HG03060 (cell line): ENCODE results near the gene PORCN.
"Not testable (repeated sequence)": the region's sequence is repeated elsewhere in the genome, so short reads cannot be mapped to it uniquely, and the experiment has no call there.

Experiments
- ATAC-seq: cut with Tn5 transposase; IDR thresholded peaks from one replicate; pipeline ENCODE4 v1.9.1; 2021; ENCODE audit warnings: low read depth, moderate number of reproducible peaks; ENCODE audit not compliant: unreplicated experiment

The PORCN gene

DNA sequence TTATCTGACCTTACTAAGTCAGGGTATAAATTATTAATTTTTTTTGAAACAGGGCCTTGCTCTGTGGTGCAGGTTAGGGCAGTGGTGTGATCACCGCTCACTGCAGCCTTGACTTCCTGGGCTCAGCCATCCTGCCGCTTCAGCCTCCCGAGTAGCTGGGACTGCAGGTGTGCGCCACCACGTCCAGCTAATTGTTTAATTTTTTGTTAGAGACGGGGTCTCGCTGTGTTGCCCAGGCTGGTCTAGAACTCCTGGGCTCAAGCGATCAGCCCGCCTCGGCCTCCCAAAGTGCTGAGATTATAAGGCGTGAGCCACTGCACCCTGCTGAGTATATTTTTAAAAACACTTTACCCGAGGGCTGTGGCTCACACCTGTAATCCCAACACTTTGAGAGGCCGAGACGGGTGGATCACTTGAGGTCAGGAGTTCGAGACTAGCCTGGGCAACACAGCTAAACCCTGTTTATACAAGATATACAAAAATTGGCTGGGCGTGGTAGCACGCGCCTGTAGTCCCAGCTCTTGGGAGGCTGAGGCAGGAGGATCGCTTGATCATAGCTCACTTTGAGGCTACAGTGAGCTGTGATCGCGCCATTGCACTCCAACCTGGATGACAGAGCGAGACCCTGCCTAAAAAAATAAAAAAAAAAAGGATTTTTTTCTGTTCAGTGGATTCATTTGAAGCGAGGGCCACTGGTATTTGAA lies 30.0 kb downstream of the PORCN start:
- ATAC-seq = no peak

DNA sequence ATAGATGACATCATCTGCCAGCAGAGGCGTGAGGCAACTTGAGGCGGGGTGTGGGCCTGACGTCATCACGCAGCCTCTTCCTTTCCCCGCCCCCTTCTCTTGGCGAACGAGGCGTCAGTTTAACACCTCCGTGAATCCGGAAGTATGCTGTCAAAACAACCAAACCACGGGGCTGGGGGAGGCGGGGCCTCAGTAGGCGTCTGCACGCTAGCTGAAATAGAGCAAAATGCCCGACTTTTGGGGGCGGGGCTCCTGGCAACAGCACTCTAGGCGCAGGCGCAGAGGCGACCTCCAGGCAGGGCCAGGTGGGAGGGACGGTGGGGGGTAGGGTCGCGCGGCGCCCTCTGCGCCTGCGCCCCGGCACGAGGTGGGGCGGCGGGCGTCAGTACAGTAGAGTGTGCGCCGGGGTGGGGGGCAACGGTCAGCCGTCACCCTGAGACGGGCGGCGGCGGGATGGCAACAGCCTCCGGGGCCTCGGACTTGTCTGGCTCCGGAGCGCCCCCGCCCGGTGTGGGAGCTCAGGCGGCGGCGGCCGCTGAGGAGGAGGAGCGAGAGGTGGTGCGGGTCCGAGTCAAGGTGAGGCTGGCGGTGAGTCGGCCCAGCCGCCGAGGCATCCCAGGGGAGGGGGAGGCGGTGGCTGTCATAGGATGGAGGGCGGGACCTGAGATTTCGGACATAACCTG lies 30.7 kb downstream of the PORCN start, which contains the start of gene TBC1D25:
TSS of gene TBC1D25 (plus strand) at position 370 of the 683 bp plus-strand sequence. CDS start at position 454, 84 bp downstream.
- no peak for ATAC-seq

DNA sequence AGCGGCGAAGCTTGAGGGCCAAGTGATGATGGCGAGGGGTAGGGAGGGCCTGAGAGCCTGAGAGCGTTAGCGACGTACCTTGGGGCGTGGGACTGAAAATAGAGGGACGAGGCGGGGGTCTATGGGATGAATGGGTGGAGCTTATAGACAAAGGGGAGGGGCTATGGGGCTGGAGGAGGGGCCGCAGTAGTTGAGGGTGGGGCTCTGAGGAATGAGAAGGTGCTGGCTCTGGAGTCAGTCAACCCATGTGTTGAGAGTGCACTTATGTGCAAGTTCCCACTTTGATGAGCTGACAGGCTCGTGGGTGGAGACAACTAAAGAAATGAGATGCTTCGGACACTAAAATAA lies 31.2 kb downstream of the PORCN start:
- ATAC-seq = no peak

DNA sequence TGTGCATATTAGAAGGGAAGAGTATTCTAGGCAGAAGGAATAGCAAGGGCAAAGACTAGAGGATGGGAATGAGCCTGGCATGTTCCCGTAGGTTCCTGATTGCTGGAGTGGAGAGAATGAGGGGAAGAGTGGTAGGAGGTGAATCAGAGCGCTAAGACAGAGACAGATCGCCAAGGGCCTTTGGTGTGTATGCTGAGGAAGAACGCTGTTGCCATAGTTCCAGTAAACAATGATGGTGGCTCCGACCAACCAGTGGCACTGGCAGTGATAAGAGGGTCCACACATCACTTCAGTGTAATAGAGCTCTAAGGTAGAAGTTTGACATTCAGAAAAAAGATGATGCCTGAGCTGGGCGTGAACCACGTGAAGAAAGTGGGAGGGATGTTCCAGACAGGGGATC lies 31.7 kb downstream of the PORCN start:
- ATAC-seq = no peak

DNA sequence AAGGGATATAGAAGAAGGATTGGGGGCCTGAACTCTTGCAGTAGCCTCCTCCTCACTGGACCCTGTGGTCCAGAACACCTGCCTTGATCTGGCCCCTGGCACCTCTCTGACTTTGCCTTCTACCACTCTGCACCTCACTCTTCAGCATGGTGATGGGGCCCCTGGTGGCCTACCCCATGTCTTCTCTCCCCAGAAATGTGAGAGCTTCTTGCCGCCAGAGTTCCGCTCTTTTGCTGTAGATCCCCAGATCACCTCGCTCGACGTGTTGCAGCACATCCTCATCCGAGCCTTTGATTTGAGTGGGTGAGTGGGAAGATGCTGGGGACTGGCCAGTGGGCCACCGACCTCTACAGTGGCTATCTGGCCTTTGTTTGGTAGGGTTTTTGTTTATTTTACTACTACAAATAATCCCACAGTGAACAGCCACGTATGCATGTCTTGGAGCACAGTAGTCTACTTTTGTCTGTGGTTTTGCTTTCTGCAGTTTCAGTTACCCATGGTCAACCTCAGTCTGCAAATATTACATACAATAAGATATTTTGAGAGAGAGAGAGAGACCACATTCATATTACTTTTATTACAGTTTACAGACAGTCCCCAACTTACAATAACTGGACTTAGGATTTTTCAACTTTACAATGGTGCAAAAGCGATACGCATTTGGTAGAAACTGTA lies 32.5 kb downstream of the PORCN start:
- ATAC-seq = no peak

DNA sequence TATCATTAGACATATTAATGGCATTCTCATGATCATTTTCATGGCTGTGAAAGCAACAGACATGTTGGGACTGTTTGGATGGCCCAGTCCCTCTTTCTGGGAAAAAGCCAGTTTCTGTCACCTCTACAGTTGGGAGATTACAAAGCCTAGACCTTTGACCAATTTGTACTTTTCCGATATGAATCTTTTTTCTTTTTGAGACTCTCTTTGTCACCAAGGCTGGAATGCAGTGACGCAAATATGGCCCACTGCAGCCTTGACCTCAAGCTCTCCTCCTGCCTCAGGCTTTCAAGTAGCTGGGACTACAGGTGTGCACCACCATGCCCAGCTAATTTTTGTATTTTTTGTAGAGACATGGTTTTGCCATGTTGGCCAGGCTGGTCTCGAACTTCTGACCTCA lies 40.1 kb downstream of the PORCN start:
- ATAC-seq = no peak

DNA sequence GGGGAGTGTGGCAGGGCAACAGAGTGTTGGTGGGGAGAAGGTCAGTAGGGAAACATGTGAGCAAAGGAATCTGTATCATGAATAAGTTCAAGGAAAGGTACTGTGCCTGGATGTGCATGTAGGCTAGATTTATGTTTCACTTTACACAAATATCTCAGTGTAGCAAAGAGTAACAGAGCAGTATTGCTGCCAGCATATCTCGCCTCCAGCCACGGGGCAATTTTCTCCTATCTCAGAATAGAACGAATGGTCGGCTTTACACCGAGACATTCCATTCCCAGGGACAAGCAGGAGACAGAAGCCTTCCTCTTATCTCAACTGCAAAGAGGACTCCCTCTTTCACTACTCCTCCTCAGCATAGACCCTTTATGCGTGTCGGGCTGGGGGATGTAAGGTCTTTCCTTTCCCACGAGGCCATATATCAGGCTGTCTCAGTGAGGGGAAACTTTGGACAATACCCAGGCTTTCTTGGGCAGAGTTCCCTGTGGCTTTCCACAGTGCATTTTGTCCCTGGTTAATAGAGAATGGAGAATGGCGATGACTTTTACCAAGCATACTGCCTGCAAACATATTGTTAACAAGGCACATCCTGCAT lies 47.0 kb downstream of the PORCN start:
- ATAC-seq = not testable (repeated sequence)

DNA sequence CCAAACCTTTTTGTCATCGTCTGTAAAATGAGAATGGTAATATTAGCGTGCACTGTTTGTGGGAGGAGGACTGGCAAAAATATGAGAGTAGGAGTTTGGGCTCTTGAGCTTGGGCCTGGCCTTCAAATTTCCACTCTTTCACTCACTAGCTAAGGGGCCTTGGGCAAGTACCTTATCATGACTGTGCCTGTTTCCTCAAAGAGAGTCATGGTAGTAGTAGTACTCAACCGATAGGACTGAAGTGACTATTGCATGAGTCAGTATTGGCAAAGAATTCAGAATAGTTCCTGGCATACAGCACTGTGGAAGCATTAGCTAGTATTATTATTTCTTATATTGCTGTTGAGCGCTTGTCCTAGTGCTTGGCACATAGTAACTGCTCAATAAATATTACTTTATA lies 49.5 kb downstream of the PORCN start:
- ATAC-seq = no peak

DNA sequence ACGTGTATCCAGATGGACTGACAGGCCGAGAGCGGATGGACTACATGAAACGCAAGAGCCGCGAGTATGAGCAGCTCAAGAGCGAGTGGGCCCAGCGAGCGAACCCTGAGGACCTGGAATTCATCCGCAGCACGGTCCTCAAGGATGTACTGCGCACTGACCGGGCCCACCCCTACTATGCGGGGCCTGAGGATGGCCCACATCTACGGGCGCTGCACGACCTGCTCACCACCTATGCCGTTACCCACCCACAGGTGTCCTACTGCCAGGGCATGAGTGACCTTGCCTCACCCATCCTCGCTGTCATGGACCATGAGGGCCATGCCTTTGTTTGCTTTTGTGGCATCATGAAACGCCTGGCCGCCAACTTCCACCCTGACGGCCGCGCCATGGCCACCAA lies 50.8 kb downstream of the PORCN start:
- ATAC-seq = no peak

DNA sequence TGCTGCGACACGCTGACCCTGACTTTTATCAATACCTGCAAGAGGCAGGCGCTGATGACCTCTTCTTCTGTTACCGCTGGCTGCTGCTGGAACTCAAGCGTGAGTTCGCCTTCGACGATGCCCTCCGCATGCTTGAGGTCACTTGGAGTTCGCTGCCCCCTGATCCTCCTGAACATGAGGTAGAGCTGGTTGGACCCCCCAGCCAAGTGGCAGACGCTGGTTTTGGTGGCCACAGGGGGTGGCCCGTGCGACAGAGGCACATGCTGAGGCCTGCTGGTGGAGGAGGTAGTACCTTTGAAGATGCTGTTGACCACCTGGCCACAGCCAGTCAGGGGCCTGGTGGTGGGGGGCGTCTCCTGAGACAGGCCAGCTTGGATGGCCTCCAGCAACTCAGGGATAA lies 51.3 kb downstream of the PORCN start:
- ATAC-seq = no peak

DNA sequence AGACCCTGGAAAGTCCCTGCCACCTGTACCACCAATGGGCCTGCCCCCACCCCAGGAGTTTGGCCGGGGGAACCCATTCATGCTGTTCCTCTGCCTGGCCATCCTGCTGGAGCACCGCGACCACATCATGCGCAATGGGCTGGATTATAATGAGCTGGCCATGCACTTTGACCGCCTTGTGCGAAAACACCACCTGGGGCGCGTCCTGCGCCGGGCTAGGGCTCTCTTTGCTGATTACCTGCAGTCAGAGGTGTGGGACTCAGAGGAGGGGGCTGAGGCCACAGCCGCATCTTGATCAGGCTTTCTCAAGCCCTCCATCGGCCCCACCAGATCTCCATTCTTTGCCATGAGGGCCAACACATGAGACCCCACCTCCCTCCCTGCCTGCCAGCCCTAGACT lies 51.9 kb downstream of the PORCN start:
- no peak for ATAC-seq

DNA sequence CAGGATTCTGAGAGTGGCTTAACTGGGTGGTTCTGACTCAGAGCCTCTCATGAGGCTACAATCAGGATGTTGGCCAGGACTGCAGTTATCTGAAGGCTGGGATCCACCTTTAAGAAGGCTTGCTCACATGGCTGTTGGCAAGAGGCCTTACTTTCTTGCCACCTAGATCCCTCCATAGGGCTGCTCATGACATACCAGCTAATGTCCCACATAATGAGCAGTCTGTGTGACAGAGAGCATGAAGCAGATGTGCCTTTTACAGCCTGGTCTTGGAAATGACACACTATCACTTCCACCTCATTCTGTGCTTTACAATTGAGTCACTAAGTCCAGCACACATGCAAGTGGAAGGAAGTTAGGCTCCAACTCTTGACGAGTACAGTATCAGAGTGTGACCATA lies 61.2 kb downstream of the PORCN start:
- ATAC-seq = no peak
